Measurements from ENCODE around the gene MAS1L.

Gene MAS1L

GRCh38 chr6:29529956-29530355 lies 42.2 kb upstream of the MAS1L start:
- no peak overlapping the region for H2AFZ ChIP-seq (ENCODE audit: insufficient read depth, low read length, poor library complexity)
- H2BK120ac ChIP-seq (ENCODE audit: insufficient read depth, low read length, poor library complexity): no peak overlapping the region
- H3K9ac ChIP-seq (ENCODE audit: low read length): no peak overlapping the region
- H3K27me3 ChIP-seq (ENCODE audit: insufficient read depth, low read length): no peaks in the 10 kb centered on the region
- WGBS (ENCODE audit: extremely low coverage, insufficient coverage, insufficient read length): no CpG with 5 or more reads among the region's 3 CpGs
- H4K8ac ChIP-seq (ENCODE audit: low read depth, low read length): no peak overlapping the region
- H4K12ac ChIP-seq (ENCODE audit: low read depth, low read length): no peak overlapping the region
- H3K4me2 ChIP-seq (ENCODE audit: low read length): no peak overlapping the region
- no peak overlapping the region for H2AK5ac ChIP-seq (ENCODE audit: low read length)
- H4K91ac ChIP-seq (ENCODE audit: low read depth, low read length): no peak overlapping the region
- no peak overlapping the region for H3K23ac ChIP-seq (ENCODE audit: low read length)
- no peak overlapping the region for H3K18ac ChIP-seq (ENCODE audit: low read length)
- no peak for DNase-seq
- no peaks in the 10 kb centered on the region for H3K79me1 ChIP-seq (ENCODE audit: low read length)
- no peak overlapping the region for H3K14ac ChIP-seq (ENCODE audit: low read length)
- H3K4me3 ChIP-seq (ENCODE audit: low read depth, low read length): no peak overlapping the region
- H3K4me1 ChIP-seq (ENCODE audit: control insufficient read depth in 1 of 2, insufficient read depth in 2 of 2, low read length in 2 of 2): no peaks in the 10 kb centered on the region
- H3K9me3 ChIP-seq (ENCODE audit: insufficient read depth, low read depth, low read length): peaks cover 4% of the 10 kb centered on the region
- no peak overlapping the region for H3K27ac ChIP-seq (ENCODE audit: low read depth, low read length)
- no peaks in the 10 kb centered on the region for H3K36me3 ChIP-seq (ENCODE audit: control insufficient read depth in 1 of 2, insufficient read depth in 2 of 2, low read length in 2 of 2)
- H3K4ac ChIP-seq (ENCODE audit: low read depth, low read length): no peak overlapping the region
- H2BK12ac ChIP-seq (ENCODE audit: low read length): no peak overlapping the region
- no peak overlapping the region for H2BK5ac ChIP-seq (ENCODE audit: low read depth, low read length, poor library complexity)
- H3K79me2 ChIP-seq (ENCODE audit: control insufficient read depth, insufficient read depth, low read length, poor library complexity): no peaks in the 10 kb centered on the region

DNA sequence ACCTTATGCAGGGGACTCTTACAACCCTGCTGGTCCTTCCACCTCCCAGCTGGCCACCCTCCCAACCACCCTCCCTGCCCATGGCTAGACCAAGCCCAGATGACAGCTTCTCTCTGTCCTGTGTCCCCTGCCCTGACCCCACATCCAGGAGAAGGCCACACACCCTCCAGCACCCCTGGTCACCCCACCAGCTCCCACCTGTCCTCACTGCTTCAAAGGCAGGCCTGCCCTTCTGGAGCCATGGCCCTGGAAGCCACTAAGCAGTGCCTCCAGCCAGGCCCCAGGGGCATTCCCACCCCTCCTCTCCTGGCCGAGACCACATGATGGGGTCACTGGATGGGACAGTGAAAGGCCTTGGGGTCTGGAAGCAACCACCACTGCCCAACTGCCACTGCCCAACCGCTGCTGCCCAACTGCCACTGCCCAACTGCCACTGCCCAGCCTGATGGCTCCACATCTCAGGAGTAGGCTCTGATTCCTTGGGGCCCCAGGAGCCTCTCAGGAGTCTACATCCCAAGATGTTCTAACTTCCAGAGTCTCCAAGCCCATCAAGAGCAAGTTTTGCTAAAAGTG lies 41.3 kb upstream of the MAS1L start:
- H4K91ac ChIP-seq (ENCODE audit: low read depth, low read length): no peak overlapping the region

GRCh38 chr6:29528300-29528931 lies 40.7 kb upstream of the MAS1L start:
- H4K8ac ChIP-seq (ENCODE audit: low read depth, low read length): no peak overlapping the region
- no peak overlapping the region for H4K91ac ChIP-seq (ENCODE audit: low read depth, low read length)
- H3K4me2 ChIP-seq (ENCODE audit: low read length): no peak overlapping the region
- H3K27me3 ChIP-seq (ENCODE audit: insufficient read depth, low read length): no peaks in the 10 kb centered on the region
- no peak overlapping the region for H2BK5ac ChIP-seq (ENCODE audit: low read depth, low read length, poor library complexity)
- no peak overlapping the region for H3K27ac ChIP-seq (ENCODE audit: low read depth, low read length)
- no peaks in the 10 kb centered on the region for H3K79me2 ChIP-seq (ENCODE audit: control insufficient read depth, insufficient read depth, low read length, poor library complexity)
- H3K9me3 ChIP-seq (ENCODE audit: insufficient read depth, low read depth, low read length): peaks cover 6% of the 10 kb centered on the region
- no peak overlapping the region for H3K4ac ChIP-seq (ENCODE audit: low read depth, low read length)
- H2BK120ac ChIP-seq (ENCODE audit: insufficient read depth, low read length, poor library complexity): no peak overlapping the region
- H3K18ac ChIP-seq (ENCODE audit: low read length): no peak overlapping the region
- H2BK12ac ChIP-seq (ENCODE audit: low read length): no peak overlapping the region
- H2AFZ ChIP-seq (ENCODE audit: insufficient read depth, low read length, poor library complexity): no peak overlapping the region
- no peak overlapping the region for H3K4me3 ChIP-seq (ENCODE audit: low read depth, low read length)
- H3K4me1 ChIP-seq (ENCODE audit: control insufficient read depth in 1 of 2, insufficient read depth in 2 of 2, low read length in 2 of 2): no peaks in the 10 kb centered on the region
- H2AK5ac ChIP-seq (ENCODE audit: low read length): no peak overlapping the region
- no peak overlapping the region for H3K9ac ChIP-seq (ENCODE audit: low read length)
- H3K23ac ChIP-seq (ENCODE audit: low read length): no peak overlapping the region
- no peak for DNase-seq
- WGBS (ENCODE audit: extremely low coverage, insufficient coverage, insufficient read length): no CpG with 5 or more reads among the region's 5 CpGs
- H3K36me3 ChIP-seq (ENCODE audit: control insufficient read depth in 1 of 2, insufficient read depth in 2 of 2, low read length in 2 of 2): no peaks in the 10 kb centered on the region
- H3K14ac ChIP-seq (ENCODE audit: low read length): no peak overlapping the region
- no peaks in the 10 kb centered on the region for H3K79me1 ChIP-seq (ENCODE audit: low read length)
- H4K12ac ChIP-seq (ENCODE audit: low read depth, low read length): no peak overlapping the region

More for the DNA sequence above, 41.3 kb upstream of the MAS1L start:
- Histone ChIP-seq H2BK120ac (ENCODE audit: insufficient read depth, low read length, poor library complexity) (no peak overlapping the region), H3K18ac (ENCODE audit: low read length) (no peak overlapping the region), H2AK5ac (ENCODE audit: low read length) (no peak overlapping the region), H3K9ac (ENCODE audit: low read length) (no peak overlapping the region), H2AFZ (ENCODE audit: insufficient read depth, low read length, poor library complexity) (no peak overlapping the region), H3K79me1 (ENCODE audit: low read length) (no peaks in the 10 kb centered on the region), H3K4me1 (ENCODE audit: control insufficient read depth in 1 of 2, insufficient read depth in 2 of 2, low read length in 2 of 2) (no peaks in the 10 kb centered on the region), H3K4ac (ENCODE audit: low read depth, low read length) (no peak overlapping the region), H4K12ac (ENCODE audit: low read depth, low read length) (no peak overlapping the region), H2BK5ac (ENCODE audit: low read depth, low read length, poor library complexity) (no peak overlapping the region), H3K79me2 (ENCODE audit: control insufficient read depth, insufficient read depth, low read length, poor library complexity) (no peaks in the 10 kb centered on the region), H2BK12ac (ENCODE audit: low read length) (no peak overlapping the region), H3K27ac (ENCODE audit: low read depth, low read length) (no peak overlapping the region), H3K36me3 (ENCODE audit: control insufficient read depth in 1 of 2, insufficient read depth in 2 of 2, low read length in 2 of 2) (no peaks in the 10 kb centered on the region), H3K4me3 (ENCODE audit: low read depth, low read length) (no peak overlapping the region), H3K4me2 (ENCODE audit: low read length) (no peak overlapping the region), H3K23ac (ENCODE audit: low read length) (no peak overlapping the region), H3K14ac (ENCODE audit: low read length) (no peak overlapping the region), H3K9me3 (ENCODE audit: insufficient read depth, low read depth, low read length) (peaks cover 5% of the 10 kb centered on the region), H3K27me3 (ENCODE audit: insufficient read depth, low read length) (no peaks in the 10 kb centered on the region), H4K8ac (ENCODE audit: low read depth, low read length) (no peak overlapping the region)
- WGBS (ENCODE audit: extremely low coverage, insufficient coverage, insufficient read length): no CpG with 5 or more reads among the region's 2 CpGs
- no peak for DNase-seq

DNA sequence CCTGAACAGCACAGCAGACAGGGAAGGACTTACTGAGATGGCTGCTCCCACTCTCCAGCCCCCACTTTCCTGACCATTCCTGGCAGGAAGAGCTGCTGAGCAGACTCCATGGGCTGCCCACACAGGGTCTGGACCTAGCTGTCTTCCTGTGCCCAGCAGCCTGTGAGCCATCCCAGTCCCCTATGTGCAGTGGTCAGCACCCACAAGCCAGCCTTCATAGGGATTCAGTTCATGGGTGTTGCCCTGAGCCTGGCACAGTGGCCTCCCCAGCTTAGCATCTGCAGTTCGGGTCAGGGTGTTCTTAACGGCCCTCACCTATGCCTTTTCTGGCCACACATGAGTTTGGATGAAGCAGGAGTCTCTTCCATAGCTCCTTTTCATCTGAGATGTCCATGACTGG lies 39.8 kb upstream of the MAS1L start:
- Histone ChIP-seq H2AK5ac (ENCODE audit: low read length) (no peak overlapping the region), H4K12ac (ENCODE audit: low read depth, low read length) (no peak overlapping the region), H3K9ac (ENCODE audit: low read length) (no peak overlapping the region), H3K4ac (ENCODE audit: low read depth, low read length) (no peak overlapping the region), H3K27me3 (ENCODE audit: insufficient read depth, low read length) (no peaks in the 10 kb centered on the region), H3K4me2 (ENCODE audit: low read length) (no peak overlapping the region), H3K23ac (ENCODE audit: low read length) (no peak overlapping the region), H3K36me3 (ENCODE audit: control insufficient read depth in 1 of 2, insufficient read depth in 2 of 2, low read length in 2 of 2) (no peaks in the 10 kb centered on the region), H3K18ac (ENCODE audit: low read length) (no peak overlapping the region), H3K27ac (ENCODE audit: low read depth, low read length) (no peak overlapping the region), H2BK120ac (ENCODE audit: insufficient read depth, low read length, poor library complexity) (no peak overlapping the region), H3K79me1 (ENCODE audit: low read length) (no peaks in the 10 kb centered on the region), H3K79me2 (ENCODE audit: control insufficient read depth, insufficient read depth, low read length, poor library complexity) (no peaks in the 10 kb centered on the region), H3K9me3 (ENCODE audit: insufficient read depth, low read depth, low read length) (peaks cover 7% of the 10 kb centered on the region), H2BK5ac (ENCODE audit: low read depth, low read length, poor library complexity) (no peak overlapping the region), H2AFZ (ENCODE audit: insufficient read depth, low read length, poor library complexity) (no peak overlapping the region), H3K4me3 (ENCODE audit: low read depth, low read length) (no peak overlapping the region), H3K4me1 (ENCODE audit: control insufficient read depth in 1 of 2, insufficient read depth in 2 of 2, low read length in 2 of 2) (no peaks in the 10 kb centered on the region), H2BK12ac (ENCODE audit: low read length) (no peak overlapping the region), H3K14ac (ENCODE audit: low read length) (no peak overlapping the region), H4K91ac (ENCODE audit: low read depth, low read length) (no peak overlapping the region), H4K8ac (ENCODE audit: low read depth, low read length) (no peak overlapping the region)
- no CpG with 5 or more reads among the region's 2 CpGs for WGBS (ENCODE audit: extremely low coverage, insufficient coverage, insufficient read length)
- DNase-seq: no peak

Data from trophoblast cell (in vitro differentiated cells and primary cell).